GM19438 (cell line): ENCODE data around the gene OGG1.

Experiments
- ATAC-seq: cut with Tn5 transposase; IDR thresholded peaks from one replicate; pipeline ENCODE4 v1.9.1; 2021; ENCODE audit warnings: low read depth; ENCODE audit not compliant: unreplicated experiment

Gene OGG1

DNA sequence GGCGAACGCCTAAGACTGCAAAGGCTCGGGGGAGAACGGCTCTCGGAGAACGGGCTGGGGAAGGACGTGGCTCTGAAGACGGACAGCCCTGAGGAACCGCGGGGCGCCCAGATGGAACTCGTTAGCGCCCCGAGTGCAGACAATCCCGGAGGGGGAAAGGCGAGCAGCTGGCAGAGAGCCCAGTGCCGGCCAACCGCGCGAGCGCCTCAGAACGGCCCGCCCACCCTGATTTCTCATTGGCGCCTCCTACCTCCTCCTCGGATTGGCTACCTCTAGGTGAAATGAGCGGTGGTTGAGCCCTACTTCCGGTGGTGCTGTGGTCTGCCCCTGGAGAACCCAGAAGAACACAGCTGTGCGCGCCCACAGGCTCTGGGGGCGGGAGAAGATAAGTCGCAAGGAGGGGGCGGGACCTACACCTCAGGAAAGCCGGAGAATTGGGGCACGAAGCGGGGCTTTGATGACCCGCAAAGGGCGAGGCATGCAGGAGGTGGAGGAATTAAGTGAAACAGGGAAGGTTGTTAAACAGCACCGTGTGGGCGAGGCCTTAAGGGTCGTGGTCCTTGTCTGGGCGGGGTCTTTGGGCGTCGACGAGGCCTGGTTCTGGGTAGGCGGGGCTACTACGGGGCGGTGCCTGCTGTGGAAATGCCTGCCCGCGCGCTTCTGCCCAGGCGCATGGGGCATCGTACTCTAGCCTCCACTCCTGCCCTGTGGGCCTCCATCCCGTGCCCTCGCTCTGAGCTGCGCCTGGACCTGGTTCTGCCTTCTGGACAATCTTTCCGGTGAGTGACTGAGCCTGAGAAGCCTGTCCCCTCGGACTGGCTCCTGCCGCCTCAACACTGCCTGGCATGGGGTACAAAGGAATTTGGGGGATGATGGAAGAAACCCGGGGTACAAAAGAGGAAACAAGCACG lies at the start of gene OGG1:
Gene OGG1 (plus strand): TSS at position 308 of the 911 bp plus-strand sequence. CDS start 335 bp downstream, at position 643.
- peak; percentile 93 for ATAC-seq

DNA sequence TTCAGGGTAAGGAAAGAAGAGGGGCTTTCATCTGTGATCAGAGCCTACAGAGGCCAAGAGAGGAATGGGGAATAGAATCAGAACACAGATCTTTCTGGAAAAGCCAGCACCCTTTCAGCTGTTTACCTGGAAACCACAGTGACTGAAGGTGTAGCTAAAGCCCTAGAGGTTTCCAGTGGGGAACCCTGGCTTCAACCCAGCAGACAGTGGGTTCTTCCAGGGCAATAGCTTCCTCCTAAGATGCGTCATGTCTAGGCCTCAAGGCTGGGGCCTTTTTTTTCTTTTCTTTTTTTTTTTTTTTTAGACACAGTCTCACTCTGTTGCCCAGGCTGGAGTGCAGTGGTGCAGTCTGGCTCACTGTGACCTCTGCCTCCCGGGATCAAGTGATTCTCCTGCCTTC lies 49.2 kb upstream of the OGG1 start:
- ATAC-seq, result no peak

DNA sequence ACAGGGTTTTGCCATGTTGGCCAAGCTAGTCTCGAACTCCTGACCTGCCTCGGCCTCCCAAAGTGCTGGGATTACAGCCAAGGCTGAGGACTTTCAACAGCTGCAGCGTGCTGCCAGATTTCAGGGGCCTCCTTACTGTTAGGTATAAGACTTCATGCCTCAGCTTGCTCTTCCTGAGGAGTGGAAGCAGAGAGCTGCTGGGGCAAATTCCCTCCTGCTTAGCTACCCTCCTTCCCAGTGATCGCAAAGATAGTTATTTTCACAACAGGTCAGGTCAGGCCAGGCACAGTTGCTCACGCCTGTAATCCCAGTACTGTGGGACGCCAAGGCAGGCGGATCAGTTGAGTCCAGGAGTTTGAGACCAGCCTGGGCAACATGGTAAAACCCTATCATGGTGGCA lies 48.7 kb upstream of the OGG1 start:
- ATAC-seq, result no peak

DNA sequence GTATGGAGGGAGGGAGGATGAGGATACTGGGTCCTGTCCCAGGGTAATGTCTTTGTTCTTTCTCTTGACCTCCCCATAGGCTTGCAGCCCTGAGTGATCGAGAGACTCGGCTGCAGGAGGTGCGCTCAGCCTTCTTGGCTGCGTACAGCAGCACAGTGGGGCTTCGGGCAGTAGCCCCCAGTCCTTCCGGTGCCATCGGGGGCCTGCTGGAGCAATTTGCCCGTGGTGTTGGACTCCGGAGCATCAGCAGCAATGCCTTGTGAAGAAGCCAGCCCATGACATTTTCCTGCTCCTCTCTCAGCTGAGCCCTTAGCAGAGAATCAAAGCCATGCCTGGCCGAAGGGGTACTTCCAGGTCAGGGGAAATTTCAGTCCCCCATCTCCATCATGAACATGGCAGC lies 48.0 kb upstream of the OGG1 start:
- ATAC-seq, result no peak

DNA sequence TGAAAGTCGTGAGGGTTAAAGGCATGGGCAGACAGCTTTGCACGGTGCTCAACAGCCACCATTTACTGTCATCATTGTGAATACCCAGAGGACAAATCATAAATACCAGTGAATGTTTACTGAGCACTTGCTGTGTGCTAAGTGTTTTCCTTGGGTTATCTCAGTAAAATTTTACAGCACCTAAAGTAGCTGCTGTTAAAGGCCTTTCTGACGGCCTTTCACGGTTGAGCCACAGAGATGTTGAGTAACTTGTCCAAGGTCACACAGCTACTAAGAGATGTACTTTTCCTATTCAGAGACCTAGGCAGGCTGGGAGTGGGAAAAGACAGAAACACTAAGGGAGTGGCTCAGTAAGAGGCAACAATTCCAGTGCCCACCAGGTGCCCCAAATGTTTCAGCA lies 46.5 kb upstream of the OGG1 start:
- no peak for ATAC-seq

DNA sequence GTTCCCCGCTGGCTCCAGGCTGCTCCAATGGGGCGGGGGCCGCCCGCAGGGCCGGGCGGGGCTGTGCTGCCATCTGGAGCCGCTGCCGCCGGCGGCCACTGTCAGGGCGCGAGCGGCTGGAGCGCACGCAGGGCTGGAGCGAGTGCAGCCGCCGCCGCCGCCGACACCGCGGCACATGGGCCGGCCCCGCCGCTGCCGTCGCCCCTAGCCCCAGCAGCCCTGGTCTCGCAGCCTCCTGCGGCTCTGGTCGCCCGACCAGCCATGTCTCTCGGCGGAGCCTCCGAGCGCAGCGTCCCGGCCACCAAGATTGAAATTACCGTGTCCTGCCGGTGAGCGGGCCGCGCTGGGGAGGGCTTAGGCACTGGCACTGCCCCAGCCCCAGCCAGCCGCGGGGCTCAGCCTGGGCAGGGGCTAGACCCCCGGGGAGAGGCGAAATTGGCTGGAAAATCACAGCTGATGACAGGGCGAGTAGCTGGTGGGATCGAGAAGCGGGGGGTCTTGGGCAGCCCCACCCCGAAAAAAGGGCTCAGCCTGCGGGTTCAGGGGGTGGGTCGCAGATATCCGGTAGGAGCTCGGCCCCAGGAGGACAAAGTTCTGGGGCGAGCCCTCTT lies 45.9 kb upstream of the OGG1 start, which contains the start of gene CPNE9:
Gene CPNE9 (plus strand): TSS at position 98 of the 611 bp plus-strand sequence. CDS start 164 bp downstream, at position 262.
- ATAC-seq, result no peak

DNA sequence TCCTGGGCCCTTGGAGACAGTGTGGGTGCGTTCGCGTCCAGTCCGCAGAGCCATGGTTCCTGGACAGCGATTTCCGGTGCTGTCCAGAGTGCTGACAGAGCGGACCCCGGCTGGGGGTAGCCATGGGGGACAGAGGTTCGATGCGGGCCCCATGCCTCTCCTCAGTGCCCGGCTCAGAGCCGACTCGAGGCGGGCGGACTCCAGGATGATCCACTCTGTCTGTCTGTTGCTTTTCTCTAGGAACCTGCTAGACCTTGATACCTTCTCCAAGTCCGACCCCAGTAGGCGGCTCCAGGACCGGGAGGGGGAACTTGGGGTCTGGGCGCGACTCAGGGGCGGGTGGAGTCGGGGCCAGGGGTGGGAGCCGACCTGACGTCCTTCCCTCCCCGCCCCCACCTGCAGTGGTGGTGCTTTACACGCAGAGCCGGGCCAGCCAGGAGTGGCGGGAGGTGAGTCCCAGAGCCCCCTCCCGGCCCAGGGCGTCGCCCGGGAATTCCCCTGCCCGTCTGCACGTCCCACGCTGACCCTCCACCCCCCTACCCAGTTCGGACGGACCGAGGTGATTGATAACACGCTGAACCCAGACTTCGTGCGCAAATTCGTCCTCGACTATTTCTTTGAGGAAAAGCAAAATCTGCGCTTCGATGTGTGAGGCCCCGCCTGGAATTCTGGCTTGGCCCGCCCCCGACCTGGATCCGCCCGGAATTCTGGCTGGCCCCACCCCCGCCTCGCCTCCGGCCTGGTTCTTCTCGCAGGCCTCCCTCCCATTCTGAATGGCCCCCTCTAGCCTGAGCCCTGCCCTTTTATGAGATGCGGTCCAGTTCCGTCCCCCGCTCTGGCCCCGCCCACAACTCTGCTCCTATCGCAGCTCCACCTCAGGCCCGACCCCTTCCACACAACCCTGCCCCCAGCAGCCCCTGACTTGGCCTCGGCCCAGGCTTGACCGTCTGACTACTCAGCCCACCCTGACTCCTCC lies 45.1 kb upstream of the OGG1 start:
- ATAC-seq, result no peak

DNA sequence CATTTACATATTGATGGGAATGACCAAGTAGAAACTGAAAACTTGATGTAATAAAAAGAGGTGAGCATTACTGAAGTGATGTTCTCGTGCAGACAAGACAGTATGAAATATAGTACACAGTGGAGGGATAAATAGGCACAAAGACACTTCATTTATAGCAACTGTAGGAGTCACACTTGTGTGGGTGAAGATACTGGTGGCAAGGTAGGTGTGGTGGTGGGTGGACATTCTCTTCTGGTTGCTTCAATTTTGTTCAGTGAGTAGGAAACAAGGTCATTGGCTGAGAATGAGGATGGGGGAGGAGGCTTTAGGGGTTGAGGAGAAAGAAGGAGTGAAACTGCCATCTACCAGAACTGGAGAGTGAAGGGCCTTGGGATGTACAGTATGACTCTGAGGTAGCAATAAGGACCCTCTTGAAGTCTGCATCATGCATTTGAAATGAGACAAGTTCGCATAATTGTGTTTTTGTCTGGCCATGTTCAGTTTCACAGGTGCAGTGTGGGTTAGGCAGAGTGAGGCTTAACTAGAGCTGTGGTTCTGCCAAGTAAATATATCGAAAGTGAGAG lies 39.5 kb upstream of the OGG1 start:
- no peak for ATAC-seq

DNA sequence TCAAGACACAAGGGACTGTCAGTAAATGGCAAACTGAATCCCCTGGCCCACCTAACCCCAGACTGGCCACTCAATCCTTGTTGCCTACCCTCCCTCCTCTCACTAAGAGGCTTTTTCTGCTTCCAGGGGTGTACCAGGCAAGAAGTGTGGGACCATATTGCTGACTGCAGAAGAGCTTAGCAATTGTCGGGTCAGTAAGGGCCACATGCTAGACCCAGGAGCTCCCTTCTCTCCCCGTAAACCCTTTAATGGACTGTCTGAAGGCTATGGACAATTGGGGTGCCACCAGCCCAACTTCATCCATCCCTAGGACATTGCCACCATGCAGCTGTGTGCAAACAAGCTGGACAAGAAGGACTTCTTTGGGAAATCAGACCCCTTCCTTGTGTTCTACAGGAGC lies 37.3 kb upstream of the OGG1 start:
- ATAC-seq, result no peak

DNA sequence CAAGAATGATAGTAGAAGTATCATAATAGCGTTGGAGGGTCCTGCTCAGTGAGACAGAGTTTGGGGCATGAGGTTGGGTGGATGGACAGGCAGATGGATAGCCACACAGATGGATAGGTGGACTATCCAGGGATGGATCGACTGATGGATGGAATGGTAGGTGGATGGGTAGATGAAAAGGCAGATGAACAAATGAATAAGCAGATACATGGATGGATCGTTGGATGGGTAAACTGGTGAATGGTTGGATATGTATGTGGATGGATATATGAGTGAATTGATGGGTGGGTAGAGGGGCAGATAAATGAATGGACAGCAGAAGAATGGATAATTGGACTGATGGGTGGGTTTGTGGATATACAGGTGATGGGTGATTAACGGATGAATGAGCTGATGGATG lies 36.6 kb upstream of the OGG1 start:
- no peak for ATAC-seq

DNA sequence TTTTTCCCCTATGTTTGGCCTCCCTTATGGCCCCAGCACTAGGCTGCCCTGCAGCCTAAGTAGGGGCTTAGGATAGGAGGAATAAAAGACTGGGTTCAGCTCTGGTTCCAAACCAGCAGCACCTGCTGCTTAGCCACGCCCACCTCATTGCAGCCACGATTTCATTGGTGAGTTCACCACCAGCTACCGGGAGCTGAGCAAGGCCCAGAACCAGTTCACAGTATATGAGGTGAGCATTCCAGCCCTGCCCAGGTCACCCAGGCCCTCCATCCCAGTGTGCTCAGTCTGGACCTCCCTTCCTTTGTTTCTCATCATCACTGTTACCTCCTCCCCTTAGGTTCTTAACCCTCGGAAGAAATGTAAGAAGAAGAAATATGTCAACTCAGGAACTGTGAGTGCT lies 34.6 kb upstream of the OGG1 start:
- ATAC-seq, result no peak

DNA sequence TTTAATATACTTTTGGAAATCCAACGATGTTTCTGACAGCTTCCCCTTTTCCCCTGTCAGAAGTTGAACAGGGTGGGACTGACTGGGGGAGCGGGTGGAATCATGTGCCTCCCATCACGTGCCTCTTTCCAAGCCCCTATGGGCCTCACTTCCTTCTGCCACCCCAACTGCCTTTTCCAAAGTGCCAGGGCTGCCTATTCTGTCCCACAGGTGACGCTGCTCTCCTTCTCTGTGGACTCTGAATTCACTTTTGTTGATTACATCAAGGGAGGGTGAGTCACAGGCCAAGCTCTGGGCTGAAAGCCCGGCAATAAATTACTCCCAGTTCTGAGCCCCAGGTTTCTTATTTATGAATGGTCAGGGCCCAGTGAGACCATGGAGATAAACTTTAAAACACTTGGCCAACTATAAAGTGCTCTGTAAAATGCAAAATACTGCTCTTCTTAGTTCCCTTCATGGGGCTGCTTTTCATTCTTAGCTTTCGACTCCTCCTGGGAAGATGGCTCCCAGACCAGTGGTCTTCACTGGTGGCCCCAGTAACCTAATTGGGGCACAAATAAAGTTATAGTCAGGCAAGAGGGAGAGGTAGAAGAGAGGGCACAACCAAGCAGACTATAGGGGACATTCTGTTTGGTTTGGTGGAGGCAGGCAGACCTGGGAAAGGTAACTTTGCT lies 33.9 kb upstream of the OGG1 start:
- no peak for ATAC-seq

DNA sequence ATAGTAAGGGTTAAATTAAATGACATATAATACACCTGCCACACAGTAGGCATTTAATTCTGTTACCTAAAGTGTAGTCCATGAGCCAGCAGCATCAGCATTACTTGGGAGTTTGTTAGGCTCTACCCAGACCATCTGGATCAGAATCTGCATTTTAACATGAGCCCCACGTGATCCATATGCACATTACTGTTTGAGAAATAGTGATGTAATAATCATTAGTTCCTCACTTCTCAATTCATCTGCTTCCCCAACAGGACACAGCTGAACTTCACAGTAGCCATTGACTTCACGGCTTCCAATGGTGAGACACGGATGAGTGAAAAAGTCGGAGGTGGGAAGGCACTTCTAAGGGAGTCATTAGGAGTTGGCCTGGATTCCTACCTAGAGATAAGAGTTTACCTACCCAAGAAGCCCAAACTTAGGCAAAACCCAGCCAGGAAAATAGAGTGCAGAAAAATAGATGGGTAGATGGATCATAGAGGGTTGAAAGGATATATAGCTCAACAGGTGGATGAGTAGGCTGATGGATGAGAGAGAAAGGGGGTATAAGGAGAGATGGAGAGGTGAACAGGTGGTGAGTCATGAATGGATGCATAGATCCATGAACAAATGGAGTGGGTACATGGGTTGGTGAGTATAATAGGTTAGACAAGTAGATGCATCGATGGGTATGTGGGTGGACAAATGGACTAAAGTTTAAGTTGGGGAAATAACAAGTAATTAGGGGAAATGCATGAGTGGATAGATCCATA lies 32.8 kb upstream of the OGG1 start:
- ATAC-seq, result no peak

DNA sequence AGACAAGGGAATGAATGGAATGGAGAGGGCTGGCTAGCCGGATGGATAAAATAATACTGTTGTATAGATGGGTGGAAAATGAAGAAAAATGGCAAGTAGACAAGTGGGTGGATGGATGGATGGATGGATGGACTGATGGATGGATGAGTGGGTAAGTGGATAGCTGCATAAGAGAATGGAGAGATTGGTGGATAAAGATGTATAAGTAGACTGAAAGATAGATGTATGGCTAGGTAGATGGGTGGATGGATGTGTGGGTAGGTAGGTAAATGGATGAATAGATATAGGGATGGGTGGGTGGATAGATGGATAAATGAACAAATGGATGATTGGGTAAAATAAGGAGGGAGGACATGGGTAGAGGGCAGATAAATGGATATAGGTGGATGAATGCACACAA lies 32.2 kb upstream of the OGG1 start:
- no peak for ATAC-seq

DNA sequence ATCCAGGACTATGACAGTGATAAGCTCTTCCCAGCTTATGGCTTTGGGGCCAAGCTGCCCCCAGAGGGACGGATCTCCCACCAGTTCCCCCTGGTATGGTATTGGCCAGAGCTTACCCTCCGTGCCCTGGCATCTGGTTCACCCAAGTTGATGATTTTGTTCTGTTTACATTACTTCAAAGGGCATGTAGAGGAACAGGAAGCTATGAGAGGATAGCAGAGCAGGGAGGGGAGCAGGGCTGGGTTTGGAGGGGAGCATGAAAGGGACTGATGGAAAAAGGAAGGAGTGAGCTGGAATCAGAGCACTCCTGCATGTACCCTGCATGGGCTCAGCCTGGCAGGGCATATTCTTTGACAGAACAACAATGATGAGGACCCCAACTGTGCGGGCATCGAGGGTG lies 31.6 kb upstream of the OGG1 start:
- no peak for ATAC-seq

DNA sequence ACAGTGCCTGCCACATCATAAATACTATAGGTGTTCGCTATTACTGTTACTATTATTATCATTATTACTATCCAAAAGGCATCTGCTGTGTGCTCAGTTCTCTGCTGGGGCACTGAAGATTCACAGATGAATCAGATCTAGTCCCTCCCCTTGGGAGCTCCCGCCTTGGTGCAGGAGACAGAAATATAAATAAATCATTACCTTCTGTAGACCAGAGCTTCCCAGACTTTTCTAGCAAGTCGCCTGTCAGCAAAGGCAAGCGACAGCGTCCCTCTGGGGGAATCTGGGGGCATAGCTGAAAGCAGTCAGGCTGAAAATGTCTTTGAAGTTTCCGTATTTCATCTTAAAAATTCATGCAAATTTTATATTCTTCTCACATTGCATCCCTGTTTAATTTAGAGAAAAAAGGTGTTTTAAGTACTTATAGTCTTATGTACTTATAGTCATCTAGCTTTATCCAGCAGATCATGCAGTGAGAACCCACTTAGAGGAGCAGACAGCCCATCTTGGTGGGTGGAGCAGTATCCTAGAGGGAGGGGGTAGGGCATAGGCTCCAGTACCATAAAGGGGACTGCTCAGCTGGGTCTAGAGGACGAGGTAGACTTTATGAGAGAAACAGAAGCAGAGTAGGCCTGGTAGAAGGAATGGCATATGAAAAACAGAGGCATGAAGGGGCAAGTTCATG lies 28.6 kb upstream of the OGG1 start:
- no peak for ATAC-seq

DNA sequence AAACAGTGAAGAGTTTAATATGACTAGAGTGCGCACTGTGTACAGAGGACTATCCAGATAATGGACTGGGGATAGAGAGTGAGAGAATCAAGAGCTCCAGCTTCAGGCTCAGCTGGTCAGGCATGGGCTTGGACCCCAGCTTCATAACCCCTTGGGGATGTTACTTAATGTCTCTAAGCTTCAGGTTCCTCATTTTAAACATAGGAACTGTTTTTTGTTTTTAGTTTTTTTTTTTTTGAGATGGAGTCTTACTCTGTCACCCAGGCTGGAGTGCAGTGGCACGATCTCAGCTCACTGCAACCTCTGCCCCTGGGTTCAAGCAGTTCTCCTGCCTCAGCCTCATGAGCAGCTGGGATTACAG lies 28.1 kb upstream of the OGG1 start:
- no peak for ATAC-seq

DNA sequence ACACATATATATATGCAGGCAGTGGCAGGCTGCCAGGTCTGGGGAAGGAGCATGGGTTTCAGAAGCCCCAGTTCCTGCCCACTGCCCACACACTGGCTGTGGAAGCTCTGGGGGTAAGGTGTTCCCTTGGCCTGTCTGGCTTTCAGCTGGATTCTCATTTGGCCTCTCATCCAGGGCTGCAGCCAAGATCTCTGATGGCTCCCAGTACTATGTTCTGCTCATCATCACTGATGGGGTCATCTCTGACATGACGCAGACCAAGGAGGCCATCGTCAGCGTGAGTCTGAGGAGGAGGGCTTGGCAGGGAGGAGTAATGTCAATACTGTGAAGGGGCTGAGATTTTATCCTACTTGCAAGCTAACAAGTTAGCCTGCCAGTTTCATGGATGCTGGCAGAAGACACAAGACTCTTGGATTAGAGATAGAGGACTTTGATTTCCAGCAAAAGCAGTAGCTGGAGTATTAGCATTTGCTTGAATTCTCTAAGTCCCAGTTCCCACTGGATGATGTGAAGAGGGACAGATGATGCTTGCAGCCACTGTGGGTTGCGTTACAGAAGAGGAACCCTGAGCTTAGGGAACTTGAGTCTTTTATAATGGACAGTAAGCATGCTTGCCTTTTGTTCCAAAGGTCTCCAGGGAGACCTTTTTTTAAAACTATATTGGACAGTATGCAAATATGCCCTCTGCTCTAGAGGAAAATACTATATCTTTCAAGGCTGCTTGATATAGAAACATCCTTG lies 23.8 kb upstream of the OGG1 start:
- no peak for ATAC-seq
